Hepatocyte (in vitro differentiated cells): Measurements from ENCODE around the gene RSAD1. TPM values are rescaled to one million over a fixed set of nuclear protein-coding genes. Genes with fewer than 3 reads are reported as not detected.

Experiments
- DNase-seq: peaks from one replicate; pipeline ENCODE4 v3.0.0-alpha.2; 2016; ENCODE audit warnings: low spot score
- H2AFZ ChIP-seq: fragments of 200-600 bp; sonication (generic); 2 replicates; pipeline ENCODE4 v1.6.0; 2016; ENCODE audit warnings: antibody characterized with exemption, mild to moderate bottlenecking
- H3K27ac ChIP-seq: fragments of 200-600 bp; sonication (generic); 2 replicates; pipeline ENCODE4 v1.5.1; 2016; ENCODE audit warnings: mild to moderate bottlenecking
- H3K27me3 ChIP-seq: fragments of 200-600 bp; sonication (generic); 2 replicates; pipeline ENCODE4 v1.6.1; 2016
- H3K36me3 ChIP-seq: fragments of 200-600 bp; sonication (generic); replicated peaks from 2 replicates; pipeline ENCODE4 v1.5.1; 2016; ENCODE audit warnings: low read depth; ENCODE audit not compliant: insufficient read depth
- H3K4me1 ChIP-seq: fragments of 200-600 bp; sonication (generic); 2 replicates; pipeline ENCODE4 v1.5.1; 2016; ENCODE audit warnings: mild to moderate bottlenecking, moderate library complexity; ENCODE audit not compliant: insufficient read depth
- H3K4me2 ChIP-seq: fragments of 200-600 bp; sonication (generic); 2 replicates; pipeline ENCODE4 v1.6.0; 2016
- H3K4me3 ChIP-seq: fragments of 200-600 bp; sonication (generic); 2 replicates; pipeline ENCODE4 v1.5.1; 2016; ENCODE audit warnings: mild to moderate bottlenecking
- H3K79me2 ChIP-seq: fragments of 200-600 bp; sonication (generic); 2 replicates; pipeline ENCODE4 v1.6.0; 2017; ENCODE audit warnings: mild to moderate bottlenecking
- H3K9me2 ChIP-seq: fragments of 200-600 bp; sonication (generic); replicated peaks from 2 replicates; pipeline ENCODE4 v1.6.0; 2017; ENCODE audit warnings: mild to moderate bottlenecking; ENCODE audit not compliant: insufficient read depth
- H3K9me3 ChIP-seq: fragments of 200-600 bp; sonication (generic); 2 replicates; pipeline ENCODE4 v1.5.1; 2016; ENCODE audit warnings: low read depth, mild to moderate bottlenecking
- H4K20me1 ChIP-seq: fragments of 200-600 bp; sonication (generic); 2 replicates; pipeline ENCODE4 v1.6.0; 2016; ENCODE audit warnings: mild to moderate bottlenecking; ENCODE audit not compliant: insufficient read depth, poor library complexity, severe bottlenecking
- CTCF ChIP-seq: fragments of 200-600 bp; sonication (generic); IDR thresholded peaks from 2 replicates; pipeline ENCODE4 v1.5.1; 2016; ENCODE audit warnings: antibody characterized with exemption, mild to moderate bottlenecking; ENCODE audit not compliant: poor library complexity
- EZH2 ChIP-seq: fragments of 200-600 bp; sonication (generic); IDR thresholded peaks from 2 replicates; pipeline ENCODE4 v1.6.1; 2016; ENCODE audit warnings: antibody characterized with exemption, mild to moderate bottlenecking, borderline replicate concordance
- EZH2phosphoT487 ChIP-seq: fragments of 200-600 bp; sonication (generic); IDR thresholded peaks from one replicate; pipeline ENCODE4 v1.6.1; 2018; ENCODE audit warnings: antibody characterized with exemption, mild to moderate bottlenecking, low read depth, moderate library complexity; ENCODE audit not compliant: unreplicated experiment, severe bottlenecking
- WGBS: methylation state at CpG from one replicate; pipeline ENCODE4 v1.1.6; 2016; ENCODE audit warnings: low lambda C conversion rate; ENCODE audit errors: missing lambda C conversion rate; 5-methylcytosine and 5-hydroxymethylcytosine counted together
- polyA plus RNA-seq: library from polyadenylated mRNA; unstranded; fragments of >200 nt; fragmentation: Nextera tagmentation; extraction: Ambion mirVana; gene quantifications from 2 replicates; pipeline ENCODE4 v1.2.1, GENCODE V29; 2016
- total RNA-seq: library from RNA; depleted of rRNA; stranded (reverse); fragments of >200 nt; gene quantifications from 2 replicates; pipeline ENCODE4 v1.2.3, GENCODE V29; 2014

The RSAD1 gene
- total and polyA plus RNA-seq, 2 experiments from 2014 or later = 28.6 to 44.2 TPM

GRCh38 chr17:50535407-50535806 lies 56.7 kb downstream of the RSAD1 start:
- H2AFZ ChIP-seq = no peak overlapping the region
- H3K79me2 ChIP-seq = peaks cover 3% of the 10 kb centered on the region
- H3K36me3 ChIP-seq = no peaks in the 10 kb centered on the region
- peaks cover 36% of the 10 kb centered on the region for H3K4me1 ChIP-seq
- H3K9me2 ChIP-seq = no peaks in the 10 kb centered on the region
- no peak overlapping the region for H3K4me3 ChIP-seq
- H3K27me3 ChIP-seq = peaks cover 2% of the 10 kb centered on the region
- H3K4me2 ChIP-seq = no peak overlapping the region
- no peak overlapping the region for H3K27ac ChIP-seq
- H3K9me3 ChIP-seq = no peaks in the 10 kb centered on the region
- DNase-seq = no peak
- H4K20me1 ChIP-seq = no peaks in the 10 kb centered on the region
- WGBS = 90% methylated on average over 7 of the region's 7 CpGs
- TF ChIP-seq EZH2 (no peak), EZH2phosphoT487 (no peak), CTCF (no peak)

Other genes with a start within 250 kb of the RSAD1 start
- 6.9 and 11.3 TPM in 2 replicates for gene TMEM92, start 204.4 kb upstream of the RSAD1 start, total RNA-seq
- gene TMEM92, start 204.4 kb upstream of the RSAD1 start, polyA plus RNA-seq = 21.7 and 24.0 TPM in 2 replicates
- 26.8 and 27.4 TPM in 2 replicates for gene XYLT2, start 132.7 kb upstream of the RSAD1 start, total RNA-seq
- 18.3 and 19.9 TPM in 2 replicates for gene XYLT2, start 132.7 kb upstream of the RSAD1 start, polyA plus RNA-seq
- 83.0 and 98.5 TPM in 2 replicates for gene MRPL27, start 105.7 kb upstream of the RSAD1 start, total RNA-seq
- 139 TPM in 2 replicates for gene MRPL27, start 105.7 kb upstream of the RSAD1 start, polyA plus RNA-seq
- 1.9 and 2.1 TPM in 2 replicates for gene EME1, start 105.6 kb upstream of the RSAD1 start, total RNA-seq
- gene EME1, start 105.6 kb upstream of the RSAD1 start, polyA plus RNA-seq = 5.1 and 7.2 TPM in 2 replicates
- 97.9 and 121 TPM in 2 replicates for gene LRRC59, start 81.3 kb upstream of the RSAD1 start, total RNA-seq
- gene LRRC59, start 81.3 kb upstream of the RSAD1 start, polyA plus RNA-seq = 82.3 and 105 TPM in 2 replicates
- gene ACSF2, start 52.6 kb upstream of the RSAD1 start, total RNA-seq = 37.7 and 47.9 TPM in 2 replicates
- gene ACSF2, start 52.6 kb upstream of the RSAD1 start, polyA plus RNA-seq = 39.1 and 43.1 TPM in 2 replicates
- 0.20 and 0.40 TPM in 2 replicates for gene CHAD, start 10.0 kb upstream of the RSAD1 start, total RNA-seq
- gene CHAD, start 10.0 kb upstream of the RSAD1 start, polyA plus RNA-seq = 1.1 and 1.8 TPM in 2 replicates
- gene MYCBPAP, start 29.6 kb downstream of the RSAD1 start, total RNA-seq = 0.43 TPM in 1 of 2 replicates, not detected in the other
- 0.70 and 1.2 TPM in 2 replicates for gene MYCBPAP, start 29.6 kb downstream of the RSAD1 start, polyA plus RNA-seq
- 2.7 and 3.8 TPM in 2 replicates for gene EPN3, start 53.9 kb downstream of the RSAD1 start, total RNA-seq
- 11.5 and 12.1 TPM in 2 replicates for gene EPN3, start 53.9 kb downstream of the RSAD1 start, polyA plus RNA-seq
- gene SPATA20, start 68.3 kb downstream of the RSAD1 start, total RNA-seq = 91.0 and 97.5 TPM in 2 replicates
- 108 and 114 TPM in 2 replicates for gene SPATA20, start 68.3 kb downstream of the RSAD1 start, polyA plus RNA-seq
- gene CACNA1G, start 81.9 kb downstream of the RSAD1 start, total RNA-seq = 2.9 and 4.8 TPM in 2 replicates
- gene CACNA1G, start 81.9 kb downstream of the RSAD1 start, polyA plus RNA-seq = 3.5 and 4.8 TPM in 2 replicates
- 12.6 and 18.1 TPM in 2 replicates for gene ABCC3, start 156.0 kb downstream of the RSAD1 start, total RNA-seq
- 16.9 and 19.2 TPM in 2 replicates for gene ABCC3, start 156.0 kb downstream of the RSAD1 start, polyA plus RNA-seq
- gene ANKRD40, start 229.1 kb downstream of the RSAD1 start, total RNA-seq = 28.1 and 30.8 TPM in 2 replicates
- gene ANKRD40, start 229.1 kb downstream of the RSAD1 start, polyA plus RNA-seq = 10.3 and 11.4 TPM in 2 replicates
- gene LUC7L3, start 240.7 kb downstream of the RSAD1 start, total RNA-seq = 56.4 and 56.9 TPM in 2 replicates
- gene LUC7L3, start 240.7 kb downstream of the RSAD1 start, polyA plus RNA-seq = 156 and 256 TPM in 2 replicates